Measurements from ENCODE around the gene TTC39B.

DNA sequence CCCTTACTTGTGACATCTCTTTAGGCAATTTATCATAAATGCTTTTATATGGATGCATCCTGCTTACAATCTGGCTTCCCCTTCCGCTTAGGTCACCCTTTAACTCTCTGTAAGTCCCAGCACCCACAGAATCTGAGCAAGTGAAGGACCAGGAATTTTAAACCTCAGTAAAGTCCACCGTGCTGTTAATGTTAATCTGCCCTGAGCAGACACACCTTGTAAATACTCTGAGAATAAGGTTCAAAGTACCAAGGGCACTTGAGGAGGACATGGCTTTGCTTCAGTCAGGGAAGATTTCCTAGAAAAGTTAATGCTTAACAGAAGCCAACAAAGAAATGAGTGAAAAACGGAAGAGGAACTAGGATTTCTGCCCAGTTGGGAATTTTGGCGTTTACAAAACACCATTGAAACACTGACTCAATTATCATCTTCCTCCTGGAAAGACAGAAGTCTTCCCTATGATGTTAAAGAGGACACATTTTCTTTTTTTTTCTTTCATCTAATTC, 26.4 kb upstream of the TTC39B start:
- TF ChIP-seq SRF (IDR thresholded peaks at IDR 0.05; ENCODE audit: low read depth): no peak
- TF ChIP-seq EZH2 (IDR thresholded peaks at IDR 0.05): no peak
- no peak for TF ChIP-seq POLR2AphosphoS5 (IDR thresholded peaks at IDR 0.05; ENCODE audit: low read depth, low read length)
- no peak for TF ChIP-seq SP1 (IDR thresholded peaks at IDR 0.05; ENCODE audit: low read depth)
